SK-N-SH (cell line): ENCODE measurements around the gene IL16. TPM values are rescaled to one million over a fixed set of nuclear protein-coding genes. Genes with fewer than 3 reads are reported as not detected.

Experiments used
- CTCF ChIA-PET: fragments of 300-600, 350-600 bp; formaldehyde crosslinking; extraction: SDS; loops from one replicate; lab custom pipeline; 2021; lab: Yijun Ruan, JAX
- POLR2A ChIA-PET: fragments of 350-600 bp; sonication (Branson Sonifier 250); formaldehyde crosslinking; extraction: SDS; loops from one replicate; lab custom pipeline; 2020; ENCODE audit warnings: antibody characterized with exemption, inconsistent platforms; lab: Yijun Ruan, JAX
- DNase-seq: peaks from one replicate; pipeline ENCODE4 v3.0.0; 2012
- H2AFZ ChIP-seq: fragments of 200-600 bp; sonication (generic); 2 replicates; pipeline ENCODE4 v1.8.1; 2016; ENCODE audit warnings: antibody characterized with exemption, mild to moderate bottlenecking, low read depth
- H3F3A ChIP-seq: fragments of 200-600 bp; sonication (generic); replicated peaks from 2 replicates; pipeline ENCODE3; 2016; ENCODE audit warnings: antibody characterized with exemption, mild to moderate bottlenecking; ENCODE audit not compliant: insufficient read depth
- H3K27ac ChIP-seq, 2 experiments: fragments of 200-500 bp in 1 of 2; fragments of 200-600 bp in 1 of 2; sonication (Bioruptor generic) in 1 of 2; sonication (generic), shearing (Covaris generic) in 1 of 2; 2 replicates each; pipeline versions ENCODE4 v1.5.1 to v1.6.1; 2014 to 2016; ENCODE audit warnings: low read depth in 2 of 2, inconsistent platforms in 1 of 2, low read length in 1 of 2, mild to moderate bottlenecking in 1 of 2, mixed read lengths in 1 of 2
- H3K27me3 ChIP-seq: fragments of 200-600 bp; sonication (generic), shearing (Covaris generic); 2 replicates; pipeline ENCODE4 v1.6.1; 2016; ENCODE audit warnings: mixed run types; ENCODE audit not compliant: insufficient read depth
- H3K36me3 ChIP-seq, 2 experiments: fragments of 200-500 bp in 1 of 2; fragments of 200-600 bp in 1 of 2; sonication (Bioruptor generic) in 1 of 2; sonication (generic) in 1 of 2; replicated peaks in 1 of 2; 2 replicates each; pipeline versions ENCODE3 to v1.5.1; 2014 to 2016; ENCODE audit warnings: low read length in 1 of 2, mild to moderate bottlenecking in 1 of 2; ENCODE audit not compliant: insufficient read depth in 2 of 2, control insufficient read depth in 1 of 2
- H3K4me1 ChIP-seq, 2 experiments: fragments of 200-500 bp in 1 of 2; fragments of 200-600 bp in 1 of 2; sonication (Bioruptor generic) in 1 of 2; sonication (generic), shearing (Covaris generic) in 1 of 2; 2 replicates each; pipeline versions ENCODE4 v1.5.1 to v1.6.1; 2014 to 2016; ENCODE audit warnings: low read depth in 1 of 2, low read length in 1 of 2, mixed run types in 1 of 2; ENCODE audit not compliant: insufficient read depth in 2 of 2, control insufficient read depth in 1 of 2
- H3K4me2 ChIP-seq: fragments of 200-600 bp; sonication (generic), shearing (Covaris generic); 2 replicates; pipeline ENCODE4 v1.6.1; 2017; ENCODE audit warnings: mixed run types
- H3K4me3 ChIP-seq, 2 experiments: fragments of 200-500 bp in 1 of 2; fragments of 200-600 bp in 1 of 2; sonication (Bioruptor generic) in 1 of 2; sonication (generic), shearing (Covaris generic) in 1 of 2; 2 replicates each; pipeline versions ENCODE4 v1.5.1 to v1.8.1; 2014 to 2016; ENCODE audit warnings: low read depth in 2 of 2, inconsistent platforms in 1 of 2, low read length in 1 of 2, mild to moderate bottlenecking in 1 of 2, mixed read lengths in 1 of 2, moderate library complexity in 1 of 2
- H3K79me2 ChIP-seq: fragments of 200-600 bp; sonication (generic); 2 replicates; pipeline ENCODE4 v1.8.1; 2017; ENCODE audit warnings: mild to moderate bottlenecking; ENCODE audit not compliant: insufficient read depth
- H3K9ac ChIP-seq: fragments of 200-600 bp; sonication (generic); 2 replicates; pipeline ENCODE4 v1.6.1; 2017; ENCODE audit warnings: mixed run types
- H3K9me2 ChIP-seq: fragments of 200-600 bp; sonication (generic); 2 replicates; pipeline ENCODE4 v1.6.1; 2017; ENCODE audit warnings: mixed run types
- H3K9me3 ChIP-seq: fragments of 200-600 bp; sonication (generic); 2 replicates; pipeline ENCODE4 v1.6.1; 2017; ENCODE audit warnings: mixed run types, mild to moderate bottlenecking, moderate library complexity
- H4K20me1 ChIP-seq: fragments of 200-600 bp; sonication (generic); 2 replicates; pipeline ENCODE4 v1.6.1; 2017; ENCODE audit warnings: mild to moderate bottlenecking, mixed run types; ENCODE audit not compliant: insufficient read depth
- EP300 ChIP-seq, 2 experiments: IDR thresholded peaks; 2 replicates each; pipeline versions ENCODE4 v1.4.0 to v1.6.1; 2012; ENCODE audit warnings: borderline replicate concordance in 1 of 2, low read depth in 1 of 2, low read length in 1 of 2
- FOSL2 ChIP-seq: IDR thresholded peaks from 2 replicates; pipeline ENCODE4 v1.4.0; 2012; ENCODE audit warnings: low read depth, mild to moderate bottlenecking, moderate library complexity, borderline replicate concordance
- FOXM1 ChIP-seq: IDR thresholded peaks from 2 replicates; pipeline ENCODE4 v1.4.0; 2012; ENCODE audit warnings: low read depth, mild to moderate bottlenecking
- GATA2 ChIP-seq: sonication (generic); formaldehyde crosslinking; IDR thresholded peaks from 2 replicates; pipeline ENCODE4 v1.5.0; 2020; ENCODE audit warnings: mild to moderate bottlenecking, missing genetic modification reagents
- JUND ChIP-seq: IDR thresholded peaks from 2 replicates; pipeline ENCODE4 v1.4.0; 2012
- MXI1 ChIP-seq: IDR thresholded peaks from 2 replicates; pipeline ENCODE4 v1.6.1; 2012; ENCODE audit warnings: mild to moderate bottlenecking, low read depth, low read length, improper control_type of control experiment
- NFIC ChIP-seq: IDR thresholded peaks from 2 replicates; pipeline ENCODE4 v1.4.0; 2012; ENCODE audit warnings: borderline replicate concordance
- RCOR1 ChIP-seq: fragments of 150-350 bp; IDR thresholded peaks from 2 replicates; pipeline ENCODE4 v1.6.1; 2017; ENCODE audit warnings: antibody characterized with exemption, low read length
- SMC3 ChIP-seq: IDR thresholded peaks from 2 replicates; pipeline ENCODE4 v1.6.1; 2012; ENCODE audit warnings: low read depth, low read length, improper control_type of control experiment
- WGBS: methylation state at CpG from one replicate; pipeline ENCODE4 v1.1.6; 2017; ENCODE audit warnings: low lambda C conversion rate; 5-methylcytosine and 5-hydroxymethylcytosine counted together
- polyA plus RNA-seq, 3 experiments: library from polyadenylated mRNA; depleted of rRNA; stranded (reverse); fragments of >200 nt; gene quantifications; 2 replicates each; pipeline ENCODE4 v1.2.3, GENCODE V29; 2012
- TF ChIP-seq, protein P1 (sequence below): IDR thresholded peaks from 2 replicates; pipeline ENCODE4 v1.4.0; 2012; ENCODE audit warnings: low read depth, borderline replicate concordance
- TF ChIP-seq, protein P2 (sequence below): IDR thresholded peaks from 2 replicates; pipeline ENCODE4 v1.6.1; 2012; ENCODE audit warnings: mild to moderate bottlenecking, low read depth, low read length, moderate library complexity

Gene IL16
- polyA plus RNA-seq, 1 of the 3 experiments (the other 2 are of a cell fraction): not detected

DNA sequence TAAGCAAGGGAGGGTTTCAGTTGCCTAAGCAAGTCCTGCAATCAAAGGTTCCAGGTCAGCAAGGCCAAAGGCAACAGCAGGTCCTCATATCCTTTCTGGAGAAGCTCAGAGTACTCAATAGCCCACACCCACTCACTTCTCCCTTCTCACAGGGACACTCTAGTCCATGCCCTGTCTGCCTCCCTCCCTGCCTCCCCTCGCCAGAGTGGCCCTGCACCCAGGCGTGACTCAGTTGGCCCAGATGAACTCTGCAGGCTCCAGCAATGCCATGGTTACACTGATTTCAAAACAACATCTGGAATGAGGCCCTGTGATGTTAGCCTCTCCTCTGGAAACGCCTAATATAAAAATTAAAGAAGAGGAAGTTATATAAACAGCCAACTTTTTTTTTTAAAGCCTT lies 32.9 kb downstream of the IL16 start:
- Histone ChIP-seq H3K27ac (no peak overlapping the region), H3K36me3 (no peaks in the 10 kb centered on the region), H3F3A (peaks cover 3% of the 10 kb centered on the region), H3K27me3 (no peaks in the 10 kb centered on the region), H3K9me3 (no peaks in the 10 kb centered on the region; the same call in 1 of the 2 replicates), H3K4me1 (no peaks in the 10 kb centered on the region), H3K9ac (no peak overlapping the region), H3K4me3 (no peak overlapping the region), H3K79me2 (no peaks in the 10 kb centered on the region), H3K4me2 (no peak overlapping the region), H3K9me2 (no peaks in the 10 kb centered on the region), H2AFZ (no peak overlapping the region)
- 3% methylated on average over 3 of the region's 3 CpGs for WGBS
- ChIA-PET CTCF (no interaction called here), POLR2A (no interaction called here)
- no peak for DNase-seq
- TF ChIP-seq FOXM1 (no peak), SMC3 (no peak), RCOR1 (no peak), JUND (no peak), FOSL2 (no peak), MXI1 (no peak)
- TF ChIP-seq, all 33 proteins: peak for 0
- H4K20me1 ChIP-seq: no peaks in the 10 kb centered on the region

DNA sequence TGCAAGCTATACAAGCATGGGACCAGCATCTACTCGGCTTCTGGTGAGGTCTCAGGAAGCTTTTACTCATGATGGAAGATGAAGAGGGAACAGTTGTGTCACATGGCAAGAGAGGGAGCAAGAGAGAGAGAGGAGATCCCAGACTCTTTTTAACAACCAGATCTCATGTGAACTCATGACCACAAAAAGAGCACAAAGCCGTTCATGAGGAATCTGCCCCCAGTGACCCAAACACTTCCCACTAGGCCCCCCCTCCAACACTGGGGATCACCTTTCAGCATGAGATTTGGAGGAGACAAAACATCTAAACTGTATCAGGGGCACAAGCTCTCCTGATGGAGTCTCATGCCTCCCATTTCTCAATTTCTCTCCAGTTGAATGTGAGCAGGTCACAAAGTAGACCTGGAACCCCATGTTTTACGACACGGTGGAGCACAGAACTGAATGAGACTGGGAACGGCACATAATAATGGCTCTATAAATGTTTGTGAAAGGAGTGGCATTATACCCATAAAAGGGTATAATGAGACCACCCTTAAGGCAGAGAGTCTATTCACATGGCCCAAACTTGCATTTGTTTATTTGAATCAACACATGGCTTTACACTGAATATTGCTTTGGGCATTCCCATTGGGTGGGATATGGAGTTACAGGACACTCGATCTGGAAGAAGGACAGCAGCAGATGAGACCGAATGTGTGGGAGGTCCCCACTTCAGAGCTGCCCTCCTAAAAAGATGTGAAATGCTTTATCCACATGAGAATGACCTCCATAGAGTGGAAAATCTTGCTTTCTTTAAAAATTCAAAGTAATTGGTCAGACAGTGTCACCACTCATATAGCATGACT lies 38.8 kb downstream of the IL16 start:
- Histone ChIP-seq H3K27me3 (no peaks in the 10 kb centered on the region), H3K36me3 (no peaks in the 10 kb centered on the region), H3K79me2 (no peaks in the 10 kb centered on the region), H3K9ac (no peak overlapping the region), H2AFZ (no peak overlapping the region), H3K9me2 (no peaks in the 10 kb centered on the region)
- WGBS: 64% methylated on average over 7 of the region's 7 CpGs
- CTCF ChIA-PET: interaction anchor here (0.7 to 2.4 kb wide), 3 partner anchors 9 to 493 kb away, joined by 4 to 10 read pairs (median 5); no protein-coding TSS in a partner anchor
- TF ChIP-seq NFIC (no peak), EP300 (IDR thresholded peaks at IDR 0.05; ENCODE audit: borderline replicate concordance in 1 of 2, low read depth in 1 of 2, low read length in 1 of 2) (no peak), GATA2 (no peak), FOSL2 (no peak)
- TF ChIP-seq, protein P1, sequence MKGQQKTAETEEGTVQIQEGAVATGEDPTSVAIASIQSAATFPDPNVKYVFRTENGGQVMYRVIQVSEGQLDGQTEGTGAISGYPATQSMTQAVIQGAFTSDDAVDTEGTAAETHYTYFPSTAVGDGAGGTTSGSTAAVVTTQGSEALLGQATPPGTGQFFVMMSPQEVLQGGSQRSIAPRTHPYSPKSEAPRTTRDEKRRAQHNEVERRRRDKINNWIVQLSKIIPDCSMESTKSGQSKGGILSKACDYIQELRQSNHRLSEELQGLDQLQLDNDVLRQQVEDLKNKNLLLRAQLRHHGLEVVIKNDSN: no peak
- TF ChIP-seq, protein P2, sequence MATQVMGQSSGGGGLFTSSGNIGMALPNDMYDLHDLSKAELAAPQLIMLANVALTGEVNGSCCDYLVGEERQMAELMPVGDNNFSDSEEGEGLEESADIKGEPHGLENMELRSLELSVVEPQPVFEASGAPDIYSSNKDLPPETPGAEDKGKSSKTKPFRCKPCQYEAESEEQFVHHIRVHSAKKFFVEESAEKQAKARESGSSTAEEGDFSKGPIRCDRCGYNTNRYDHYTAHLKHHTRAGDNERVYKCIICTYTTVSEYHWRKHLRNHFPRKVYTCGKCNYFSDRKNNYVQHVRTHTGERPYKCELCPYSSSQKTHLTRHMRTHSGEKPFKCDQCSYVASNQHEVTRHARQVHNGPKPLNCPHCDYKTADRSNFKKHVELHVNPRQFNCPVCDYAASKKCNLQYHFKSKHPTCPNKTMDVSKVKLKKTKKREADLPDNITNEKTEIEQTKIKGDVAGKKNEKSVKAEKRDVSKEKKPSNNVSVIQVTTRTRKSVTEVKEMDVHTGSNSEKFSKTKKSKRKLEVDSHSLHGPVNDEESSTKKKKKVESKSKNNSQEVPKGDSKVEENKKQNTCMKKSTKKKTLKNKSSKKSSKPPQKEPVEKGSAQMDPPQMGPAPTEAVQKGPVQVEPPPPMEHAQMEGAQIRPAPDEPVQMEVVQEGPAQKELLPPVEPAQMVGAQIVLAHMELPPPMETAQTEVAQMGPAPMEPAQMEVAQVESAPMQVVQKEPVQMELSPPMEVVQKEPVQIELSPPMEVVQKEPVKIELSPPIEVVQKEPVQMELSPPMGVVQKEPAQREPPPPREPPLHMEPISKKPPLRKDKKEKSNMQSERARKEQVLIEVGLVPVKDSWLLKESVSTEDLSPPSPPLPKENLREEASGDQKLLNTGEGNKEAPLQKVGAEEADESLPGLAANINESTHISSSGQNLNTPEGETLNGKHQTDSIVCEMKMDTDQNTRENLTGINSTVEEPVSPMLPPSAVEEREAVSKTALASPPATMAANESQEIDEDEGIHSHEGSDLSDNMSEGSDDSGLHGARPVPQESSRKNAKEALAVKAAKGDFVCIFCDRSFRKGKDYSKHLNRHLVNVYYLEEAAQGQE: no peak
- TF ChIP-seq, all 33 proteins: peak for 0
- Histone ChIP-seq H3K9me3 (no peaks in the 10 kb centered on the region; the same call in 1 of the 2 replicates), H3K4me1 (no peaks in the 10 kb centered on the region), H3F3A (peaks cover 9% of the 10 kb centered on the region), H3K4me3 (no peak overlapping the region), H4K20me1 (no peaks in the 10 kb centered on the region), H3K4me2 (no peak overlapping the region), H3K27ac (peak overlapping the region in 1 of 2 experiments; percentile 17; a peak in 1 of 4 replicates)
- no peak for DNase-seq
- POLR2A ChIA-PET: no interaction called here
